SK-N-SH (cell line): ENCODE results near the gene GRIK1. TPM values are rescaled to one million over a fixed set of nuclear protein-coding genes. Genes with fewer than 3 reads are reported as not detected.

ENCODE experiments used
- CTCF ChIA-PET: fragments of 300-600, 350-600 bp; formaldehyde crosslinking; extraction: SDS; loops from one replicate; lab custom pipeline; 2021; lab: Yijun Ruan, JAX
- POLR2A ChIA-PET: fragments of 350-600 bp; sonication (Branson Sonifier 250); formaldehyde crosslinking; extraction: SDS; loops from one replicate; lab custom pipeline; 2020; ENCODE audit warnings: antibody characterized with exemption, inconsistent platforms; lab: Yijun Ruan, JAX
- DNase-seq: peaks from one replicate; pipeline ENCODE4 v3.0.0; 2012
- H2AFZ ChIP-seq: fragments of 200-600 bp; sonication (generic); 2 replicates; pipeline ENCODE4 v1.8.1; 2016; ENCODE audit warnings: antibody characterized with exemption, mild to moderate bottlenecking, low read depth
- H3F3A ChIP-seq: fragments of 200-600 bp; sonication (generic); replicated peaks from 2 replicates; pipeline ENCODE3; 2016; ENCODE audit warnings: antibody characterized with exemption, mild to moderate bottlenecking; ENCODE audit not compliant: insufficient read depth
- H3K27ac ChIP-seq, 2 experiments: fragments of 200-500 bp in 1 of 2; fragments of 200-600 bp in 1 of 2; sonication (Bioruptor generic) in 1 of 2; sonication (generic), shearing (Covaris generic) in 1 of 2; 2 replicates each; pipeline versions ENCODE4 v1.5.1 to v1.6.1; 2014 to 2016; ENCODE audit warnings: low read depth in 2 of 2, inconsistent platforms in 1 of 2, low read length in 1 of 2, mild to moderate bottlenecking in 1 of 2, mixed read lengths in 1 of 2
- H3K27me3 ChIP-seq: fragments of 200-600 bp; sonication (generic), shearing (Covaris generic); 2 replicates; pipeline ENCODE4 v1.6.1; 2016; ENCODE audit warnings: mixed run types; ENCODE audit not compliant: insufficient read depth
- H3K36me3 ChIP-seq, 2 experiments: fragments of 200-500 bp in 1 of 2; fragments of 200-600 bp in 1 of 2; sonication (Bioruptor generic) in 1 of 2; sonication (generic) in 1 of 2; replicated peaks in 1 of 2; 2 replicates each; pipeline versions ENCODE3 to v1.5.1; 2014 to 2016; ENCODE audit warnings: low read length in 1 of 2, mild to moderate bottlenecking in 1 of 2; ENCODE audit not compliant: insufficient read depth in 2 of 2, control insufficient read depth in 1 of 2
- H3K4me1 ChIP-seq, 2 experiments: fragments of 200-500 bp in 1 of 2; fragments of 200-600 bp in 1 of 2; sonication (Bioruptor generic) in 1 of 2; sonication (generic), shearing (Covaris generic) in 1 of 2; 2 replicates each; pipeline versions ENCODE4 v1.5.1 to v1.6.1; 2014 to 2016; ENCODE audit warnings: low read depth in 1 of 2, low read length in 1 of 2, mixed run types in 1 of 2; ENCODE audit not compliant: insufficient read depth in 2 of 2, control insufficient read depth in 1 of 2
- H3K4me2 ChIP-seq: fragments of 200-600 bp; sonication (generic), shearing (Covaris generic); 2 replicates; pipeline ENCODE4 v1.6.1; 2017; ENCODE audit warnings: mixed run types
- H3K4me3 ChIP-seq, 2 experiments: fragments of 200-500 bp in 1 of 2; fragments of 200-600 bp in 1 of 2; sonication (Bioruptor generic) in 1 of 2; sonication (generic), shearing (Covaris generic) in 1 of 2; 2 replicates each; pipeline versions ENCODE4 v1.5.1 to v1.8.1; 2014 to 2016; ENCODE audit warnings: low read depth in 2 of 2, inconsistent platforms in 1 of 2, low read length in 1 of 2, mild to moderate bottlenecking in 1 of 2, mixed read lengths in 1 of 2, moderate library complexity in 1 of 2
- H3K79me2 ChIP-seq: fragments of 200-600 bp; sonication (generic); 2 replicates; pipeline ENCODE4 v1.8.1; 2017; ENCODE audit warnings: mild to moderate bottlenecking; ENCODE audit not compliant: insufficient read depth
- H3K9ac ChIP-seq: fragments of 200-600 bp; sonication (generic); 2 replicates; pipeline ENCODE4 v1.6.1; 2017; ENCODE audit warnings: mixed run types
- H3K9me2 ChIP-seq: fragments of 200-600 bp; sonication (generic); 2 replicates; pipeline ENCODE4 v1.6.1; 2017; ENCODE audit warnings: mixed run types
- H3K9me3 ChIP-seq: fragments of 200-600 bp; sonication (generic); 2 replicates; pipeline ENCODE4 v1.6.1; 2017; ENCODE audit warnings: mixed run types, mild to moderate bottlenecking, moderate library complexity
- H4K20me1 ChIP-seq: fragments of 200-600 bp; sonication (generic); 2 replicates; pipeline ENCODE4 v1.6.1; 2017; ENCODE audit warnings: mild to moderate bottlenecking, mixed run types; ENCODE audit not compliant: insufficient read depth
- CHD2 ChIP-seq: fragments of 150-350 bp; IDR thresholded peaks from 2 replicates; pipeline ENCODE4 v1.6.1; 2018; ENCODE audit warnings: low read length; ENCODE audit not compliant: partially characterized antibody
- EP300 ChIP-seq, 2 experiments: IDR thresholded peaks; 2 replicates each; pipeline versions ENCODE4 v1.4.0 to v1.6.1; 2012; ENCODE audit warnings: borderline replicate concordance in 1 of 2, low read depth in 1 of 2, low read length in 1 of 2
- FOSL2 ChIP-seq: IDR thresholded peaks from 2 replicates; pipeline ENCODE4 v1.4.0; 2012; ENCODE audit warnings: low read depth, mild to moderate bottlenecking, moderate library complexity, borderline replicate concordance
- FOXM1 ChIP-seq: IDR thresholded peaks from 2 replicates; pipeline ENCODE4 v1.4.0; 2012; ENCODE audit warnings: low read depth, mild to moderate bottlenecking
- NFIC ChIP-seq: IDR thresholded peaks from 2 replicates; pipeline ENCODE4 v1.4.0; 2012; ENCODE audit warnings: borderline replicate concordance
- POLR2AphosphoS5 ChIP-seq: IDR thresholded peaks from 2 replicates; pipeline ENCODE4 v1.6.1; 2012; ENCODE audit warnings: low read depth, low read length
- RAD21 ChIP-seq: IDR thresholded peaks from 2 replicates; pipeline ENCODE4 v1.6.1; 2012; ENCODE audit warnings: mild to moderate bottlenecking, low read length
- RCOR1 ChIP-seq: fragments of 150-350 bp; IDR thresholded peaks from 2 replicates; pipeline ENCODE4 v1.6.1; 2017; ENCODE audit warnings: antibody characterized with exemption, low read length
- RFX5 ChIP-seq: IDR thresholded peaks from 2 replicates; pipeline ENCODE4 v1.6.1; 2012; ENCODE audit warnings: mild to moderate bottlenecking, improper control_type of control experiment, low read length
- RXRA ChIP-seq: IDR thresholded peaks from 2 replicates; pipeline ENCODE4 v1.4.0; 2012; ENCODE audit warnings: low read depth, mild to moderate bottlenecking, borderline replicate concordance
- SIN3A ChIP-seq: IDR thresholded peaks from 2 replicates; pipeline ENCODE4 v1.6.1; 2012; ENCODE audit warnings: low read depth, mild to moderate bottlenecking, low read length, moderate library complexity, borderline replicate concordance
- SMC3 ChIP-seq: IDR thresholded peaks from 2 replicates; pipeline ENCODE4 v1.6.1; 2012; ENCODE audit warnings: low read depth, low read length, improper control_type of control experiment
- TAF1 ChIP-seq: IDR thresholded peaks from 2 replicates; pipeline ENCODE4 v1.6.1; 2012; ENCODE audit warnings: low read depth, mild to moderate bottlenecking, low read length, moderate library complexity, borderline replicate concordance
- YY1 ChIP-seq: IDR thresholded peaks from 2 replicates; pipeline ENCODE4 v1.4.0; 2012; ENCODE audit warnings: low read depth, mild to moderate bottlenecking
- WGBS: methylation state at CpG from one replicate; pipeline ENCODE4 v1.1.6; 2017; ENCODE audit warnings: low lambda C conversion rate; 5-methylcytosine and 5-hydroxymethylcytosine counted together
- polyA plus RNA-seq, 3 experiments: library from polyadenylated mRNA; depleted of rRNA; stranded (reverse); fragments of >200 nt; gene quantifications; 2 replicates each; pipeline ENCODE4 v1.2.3, GENCODE V29; 2012
- TF ChIP-seq, protein P1 (sequence below): fragments of 200-600 bp; sonication (generic); IDR thresholded peaks from 2 replicates; pipeline ENCODE4 v1.6.1; 2017; ENCODE audit warnings: antibody characterized with exemption, mild to moderate bottlenecking, moderate library complexity
- TF ChIP-seq, protein P2 (sequence below): fragments of 150-350 bp; IDR thresholded peaks from 2 replicates; pipeline ENCODE4 v1.6.1; 2017; ENCODE audit warnings: antibody characterized with exemption, low read length, low read depth, borderline replicate concordance
- TF ChIP-seq, protein P3 (sequence below): IDR thresholded peaks from 2 replicates; pipeline ENCODE4; 2012

GRIK1 gene
- polyA plus RNA-seq, 1 of the 3 experiments (the other 2 are of a cell fraction): not detected

DNA sequence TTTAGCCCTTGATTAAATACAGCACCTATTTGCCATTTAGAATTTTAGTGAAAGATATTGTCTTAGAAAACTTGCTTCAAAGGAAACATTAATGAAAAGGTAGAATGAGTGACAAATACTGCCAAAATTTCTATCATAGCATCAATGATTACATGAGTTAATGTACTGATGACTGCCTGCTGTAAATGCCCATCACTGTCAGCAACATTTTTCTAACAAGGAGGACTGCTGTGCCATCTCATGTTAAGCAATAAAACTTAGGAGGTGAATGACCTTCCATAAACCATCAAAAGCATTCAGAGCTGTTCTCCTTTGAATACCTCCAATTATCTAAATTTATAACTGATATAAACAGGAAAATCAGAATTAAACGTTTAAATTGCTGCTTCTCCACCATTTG, 54.3 kb downstream of the GRIK1 start:
- no peak overlapping the region for H3K27ac ChIP-seq
- no peaks in the 10 kb centered on the region for H3K36me3 ChIP-seq
- no peak overlapping the region for H3K4me3 ChIP-seq
- H4K20me1 ChIP-seq: no peaks in the 10 kb centered on the region; the same call in 1 of the 2 replicates
- no peaks in the 10 kb centered on the region for H3K9me2 ChIP-seq
- no peaks in the 10 kb centered on the region for H3K4me1 ChIP-seq
- H3F3A ChIP-seq: no peaks in the 10 kb centered on the region
- H3K9ac ChIP-seq: no peak overlapping the region
- H3K27me3 ChIP-seq: no peaks in the 10 kb centered on the region
- no peaks in the 10 kb centered on the region for H3K9me3 ChIP-seq
- H3K79me2 ChIP-seq: no peaks in the 10 kb centered on the region
- WGBS: 0% methylated on average over 1 of the region's 1 CpG
- CTCF ChIA-PET: no interaction called here
- DNase-seq: no peak
- POLR2A ChIA-PET: no interaction called here
- no peak overlapping the region for H2AFZ ChIP-seq
- no peak overlapping the region for H3K4me2 ChIP-seq
- TF ChIP-seq SMC3 (no peak), YY1 (no peak), RCOR1 (no peak), FOXM1 (no peak), SIN3A (no peak), EP300 (IDR thresholded peaks at IDR 0.05; ENCODE audit: borderline replicate concordance in 1 of 2, low read depth in 1 of 2, low read length in 1 of 2) (no peak), CHD2 (no peak), POLR2AphosphoS5 (no peak), NFIC (no peak), RXRA (no peak)
- TF ChIP-seq, protein P1, sequence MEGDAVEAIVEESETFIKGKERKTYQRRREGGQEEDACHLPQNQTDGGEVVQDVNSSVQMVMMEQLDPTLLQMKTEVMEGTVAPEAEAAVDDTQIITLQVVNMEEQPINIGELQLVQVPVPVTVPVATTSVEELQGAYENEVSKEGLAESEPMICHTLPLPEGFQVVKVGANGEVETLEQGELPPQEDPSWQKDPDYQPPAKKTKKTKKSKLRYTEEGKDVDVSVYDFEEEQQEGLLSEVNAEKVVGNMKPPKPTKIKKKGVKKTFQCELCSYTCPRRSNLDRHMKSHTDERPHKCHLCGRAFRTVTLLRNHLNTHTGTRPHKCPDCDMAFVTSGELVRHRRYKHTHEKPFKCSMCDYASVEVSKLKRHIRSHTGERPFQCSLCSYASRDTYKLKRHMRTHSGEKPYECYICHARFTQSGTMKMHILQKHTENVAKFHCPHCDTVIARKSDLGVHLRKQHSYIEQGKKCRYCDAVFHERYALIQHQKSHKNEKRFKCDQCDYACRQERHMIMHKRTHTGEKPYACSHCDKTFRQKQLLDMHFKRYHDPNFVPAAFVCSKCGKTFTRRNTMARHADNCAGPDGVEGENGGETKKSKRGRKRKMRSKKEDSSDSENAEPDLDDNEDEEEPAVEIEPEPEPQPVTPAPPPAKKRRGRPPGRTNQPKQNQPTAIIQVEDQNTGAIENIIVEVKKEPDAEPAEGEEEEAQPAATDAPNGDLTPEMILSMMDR: no peak
- TF ChIP-seq, all 33 proteins: peak for 0

DNA sequence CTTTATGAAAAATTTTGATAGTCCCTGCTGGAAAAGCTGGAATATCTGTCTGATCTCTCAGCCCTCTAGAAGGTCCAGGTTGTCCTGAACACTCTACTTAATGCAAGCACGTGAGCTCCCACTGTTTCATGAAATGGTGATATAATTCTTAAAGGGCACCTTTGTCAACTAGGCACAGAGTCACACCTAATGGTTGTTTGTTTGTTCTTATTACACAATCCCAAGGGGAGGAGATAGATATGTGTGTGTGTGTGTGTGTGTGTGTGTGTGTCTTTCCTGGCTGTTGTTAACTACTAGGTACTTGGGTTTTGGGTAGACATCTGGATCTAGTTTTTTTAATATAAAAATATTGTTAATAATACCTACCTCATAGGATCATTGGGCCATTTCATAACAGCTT, 63.9 kb downstream of the GRIK1 start:
- 8% methylated on average over 1 of the region's 1 CpG for WGBS
- Histone ChIP-seq H3K9ac (no peak overlapping the region), H3K27me3 (peaks cover 6% of the 10 kb centered on the region; the same call in 1 of the 2 replicates), H3K36me3 (no peaks in the 10 kb centered on the region), H3K4me3 (no peak overlapping the region), H3K79me2 (no peaks in the 10 kb centered on the region), H4K20me1 (no peaks in the 10 kb centered on the region), H3F3A (no peaks in the 10 kb centered on the region), H3K4me2 (no peak overlapping the region), H3K9me2 (no peaks in the 10 kb centered on the region), H3K9me3 (no peaks in the 10 kb centered on the region), H3K27ac (no peak overlapping the region), H2AFZ (no peak overlapping the region), H3K4me1 (no peaks in the 10 kb centered on the region; a peak in 1 of 4 replicates)
- ChIA-PET POLR2A (no interaction called here), CTCF (interaction anchor here (0.8 kb wide), 1 partner anchor 8 kb away, joined by 3 read pairs; no protein-coding TSS in a partner anchor)
- no peak for DNase-seq
- no peak for TF ChIP-seq RAD21
- TF ChIP-seq TAF1: no peak
- TF ChIP-seq RXRA: no peak
- no peak for TF ChIP-seq FOXM1
- TF ChIP-seq, protein P2, sequence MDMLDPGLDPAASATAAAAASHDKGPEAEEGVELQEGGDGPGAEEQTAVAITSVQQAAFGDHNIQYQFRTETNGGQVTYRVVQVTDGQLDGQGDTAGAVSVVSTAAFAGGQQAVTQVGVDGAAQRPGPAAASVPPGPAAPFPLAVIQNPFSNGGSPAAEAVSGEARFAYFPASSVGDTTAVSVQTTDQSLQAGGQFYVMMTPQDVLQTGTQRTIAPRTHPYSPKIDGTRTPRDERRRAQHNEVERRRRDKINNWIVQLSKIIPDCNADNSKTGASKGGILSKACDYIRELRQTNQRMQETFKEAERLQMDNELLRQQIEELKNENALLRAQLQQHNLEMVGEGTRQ: no peak
- no peak for TF ChIP-seq CHD2
- TF ChIP-seq FOSL2: no peak
- no peak for TF ChIP-seq RFX5
- no peak for TF ChIP-seq EP300 (IDR thresholded peaks at IDR 0.05; ENCODE audit: borderline replicate concordance in 1 of 2, low read depth in 1 of 2, low read length in 1 of 2)
- TF ChIP-seq YY1: no peak
- TF ChIP-seq, protein P3, sequence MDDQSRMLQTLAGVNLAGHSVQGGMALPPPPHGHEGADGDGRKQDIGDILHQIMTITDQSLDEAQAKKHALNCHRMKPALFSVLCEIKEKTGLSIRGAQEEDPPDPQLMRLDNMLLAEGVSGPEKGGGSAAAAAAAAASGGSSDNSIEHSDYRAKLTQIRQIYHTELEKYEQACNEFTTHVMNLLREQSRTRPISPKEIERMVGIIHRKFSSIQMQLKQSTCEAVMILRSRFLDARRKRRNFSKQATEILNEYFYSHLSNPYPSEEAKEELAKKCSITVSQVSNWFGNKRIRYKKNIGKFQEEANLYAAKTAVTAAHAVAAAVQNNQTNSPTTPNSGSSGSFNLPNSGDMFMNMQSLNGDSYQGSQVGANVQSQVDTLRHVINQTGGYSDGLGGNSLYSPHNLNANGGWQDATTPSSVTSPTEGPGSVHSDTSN: no peak
- TF ChIP-seq SMC3: no peak
- TF ChIP-seq, protein P1: no peak
